ENCODE measurements around the gene PLBD1.

- TF ChIP-seq POLR2AphosphoS5 (IDR thresholded peaks at IDR 0.05; ENCODE audit: borderline replicate concordance, low read depth, low read length), result no peak
- TF ChIP-seq EZH2 (IDR thresholded peaks at IDR 0.05), result no peak
Observed at GRCh38 chr12:14460212-14460841, 107.4 kb downstream of the PLBD1 start.

All from SK-N-MC (cell line).